Measurements from ENCODE around the gene MACROD2.

DNA sequence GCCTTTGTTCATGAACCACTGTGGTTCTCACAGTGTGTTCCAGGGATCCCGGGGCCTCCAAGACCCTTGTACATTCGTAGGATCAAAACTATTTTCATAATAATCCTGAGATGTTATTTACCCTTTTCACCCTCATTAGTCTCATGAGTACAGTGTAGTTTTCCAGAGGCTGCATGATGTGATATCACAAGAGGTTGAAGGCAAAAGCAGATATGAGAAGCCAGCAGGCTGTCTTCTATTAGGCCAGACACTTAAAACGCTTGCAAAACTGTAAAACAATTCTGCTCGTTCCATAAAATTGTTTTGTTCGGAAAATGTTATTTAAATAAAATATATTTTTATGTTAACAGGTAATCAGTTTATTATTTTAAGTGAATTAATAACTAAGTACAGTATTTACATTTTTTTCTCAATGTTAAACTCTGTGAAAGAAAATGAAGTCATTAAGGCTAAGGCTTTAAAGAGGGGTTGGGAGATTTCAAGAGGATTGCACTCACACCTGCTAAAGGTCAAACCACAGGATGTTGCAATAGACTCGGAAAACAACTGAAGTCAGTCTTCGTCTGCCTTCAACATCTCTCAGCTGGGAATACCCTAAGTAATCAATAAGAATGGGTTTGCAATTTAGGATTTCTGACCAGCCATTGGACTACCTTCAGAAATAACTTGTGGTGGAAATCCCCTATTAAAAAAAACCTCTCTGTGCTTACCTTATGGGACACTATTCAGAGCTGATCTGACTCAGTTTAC lies 2103.7 kb downstream of the MACROD2 start:
- TF ChIP-seq, protein P1, sequence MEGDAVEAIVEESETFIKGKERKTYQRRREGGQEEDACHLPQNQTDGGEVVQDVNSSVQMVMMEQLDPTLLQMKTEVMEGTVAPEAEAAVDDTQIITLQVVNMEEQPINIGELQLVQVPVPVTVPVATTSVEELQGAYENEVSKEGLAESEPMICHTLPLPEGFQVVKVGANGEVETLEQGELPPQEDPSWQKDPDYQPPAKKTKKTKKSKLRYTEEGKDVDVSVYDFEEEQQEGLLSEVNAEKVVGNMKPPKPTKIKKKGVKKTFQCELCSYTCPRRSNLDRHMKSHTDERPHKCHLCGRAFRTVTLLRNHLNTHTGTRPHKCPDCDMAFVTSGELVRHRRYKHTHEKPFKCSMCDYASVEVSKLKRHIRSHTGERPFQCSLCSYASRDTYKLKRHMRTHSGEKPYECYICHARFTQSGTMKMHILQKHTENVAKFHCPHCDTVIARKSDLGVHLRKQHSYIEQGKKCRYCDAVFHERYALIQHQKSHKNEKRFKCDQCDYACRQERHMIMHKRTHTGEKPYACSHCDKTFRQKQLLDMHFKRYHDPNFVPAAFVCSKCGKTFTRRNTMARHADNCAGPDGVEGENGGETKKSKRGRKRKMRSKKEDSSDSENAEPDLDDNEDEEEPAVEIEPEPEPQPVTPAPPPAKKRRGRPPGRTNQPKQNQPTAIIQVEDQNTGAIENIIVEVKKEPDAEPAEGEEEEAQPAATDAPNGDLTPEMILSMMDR (IDR thresholded peaks at IDR 0.05), result no peak
- TF ChIP-seq POLR2A (IDR thresholded peaks at IDR 0.05), result no peak
